Ishikawa (cell line): ENCODE measurements around the gene KRTAP9-4.
"Not testable (repeated sequence)": the region's sequence is repeated elsewhere in the genome, so short reads cannot be mapped to it uniquely, and the experiment has no call there.

Source experiments
- CEBPB ChIP-seq: IDR thresholded peaks from 2 replicates; pipeline ENCODE4 v1.6.1; 2012
- CREB1 ChIP-seq: IDR thresholded peaks from 2 replicates; pipeline ENCODE4 v1.6.1; 2012; ENCODE audit warnings: low read depth
- EGR1 ChIP-seq: IDR thresholded peaks from 2 replicates; pipeline ENCODE4 v1.6.1; 2012
- EP300 ChIP-seq: IDR thresholded peaks from 2 replicates; pipeline ENCODE4 v1.6.1; 2012; ENCODE audit warnings: borderline replicate concordance
- FOXM1 ChIP-seq: IDR thresholded peaks from 2 replicates; pipeline ENCODE4 v1.6.1; 2012; ENCODE audit warnings: low read depth, borderline replicate concordance
- MAX ChIP-seq: IDR thresholded peaks from 2 replicates; pipeline ENCODE4 v1.6.1; 2012
- NFIC ChIP-seq: IDR thresholded peaks from 2 replicates; pipeline ENCODE4 v1.6.1; 2012
- RAD21 ChIP-seq: IDR thresholded peaks from 2 replicates; pipeline ENCODE4 v1.6.1; 2012; ENCODE audit warnings: low read depth
- REST ChIP-seq: IDR thresholded peaks from 2 replicates; pipeline ENCODE4 v1.6.1; 2012; ENCODE audit warnings: low read depth, mild to moderate bottlenecking
- TAF1 ChIP-seq: IDR thresholded peaks from 2 replicates; pipeline ENCODE4 v1.6.1; 2012; ENCODE audit warnings: low read depth, mild to moderate bottlenecking
- TCF12 ChIP-seq: IDR thresholded peaks from 2 replicates; pipeline ENCODE4 v1.6.1; 2012; ENCODE audit warnings: low read depth
- TEAD4 ChIP-seq: IDR thresholded peaks from 2 replicates; pipeline ENCODE4 v1.6.1; 2012
- YY1 ChIP-seq: IDR thresholded peaks from 2 replicates; pipeline ENCODE4 v1.6.1; 2012; ENCODE audit warnings: low read depth
- ZBTB7A ChIP-seq: IDR thresholded peaks from 2 replicates; pipeline ENCODE4 v1.6.1; 2012; ENCODE audit warnings: low read depth
- TF ChIP-seq, protein P1 (sequence below): IDR thresholded peaks from 2 replicates; pipeline ENCODE4 v1.6.1; 2012

The KRTAP9-4 gene

DNA sequence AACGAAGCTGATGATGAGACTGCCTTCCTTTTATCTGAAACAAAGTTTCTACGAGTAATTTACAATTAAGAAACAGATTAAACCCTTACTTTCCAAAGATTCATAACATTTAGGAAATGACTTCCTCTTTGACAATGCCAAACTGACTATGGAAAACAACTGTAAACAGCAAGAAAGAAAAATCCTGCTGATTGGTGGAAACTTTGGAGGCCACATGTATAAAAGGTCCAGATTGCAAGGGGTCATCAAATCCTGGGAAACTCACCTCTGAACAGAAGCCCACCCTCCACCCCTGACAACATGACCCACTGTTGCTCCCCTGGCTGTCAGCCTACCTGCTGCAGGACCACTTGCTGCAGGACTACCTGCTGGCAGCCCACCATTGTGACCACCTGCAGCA lies 15.6 kb downstream of the KRTAP9-4 start, which contains the start of gene KRTAP9-6:
Gene KRTAP9-6, plus strand, starts transcription at position 301 of the 400 bp plus-strand sequence. Its CDS starts 0 bp downstream, at position 301.
- TF ChIP-seq EGR1 = no peak
- no peak for TF ChIP-seq MAX
- no peak for TF ChIP-seq RAD21
- TF ChIP-seq TCF12 = no peak
- TF ChIP-seq, protein P1, sequence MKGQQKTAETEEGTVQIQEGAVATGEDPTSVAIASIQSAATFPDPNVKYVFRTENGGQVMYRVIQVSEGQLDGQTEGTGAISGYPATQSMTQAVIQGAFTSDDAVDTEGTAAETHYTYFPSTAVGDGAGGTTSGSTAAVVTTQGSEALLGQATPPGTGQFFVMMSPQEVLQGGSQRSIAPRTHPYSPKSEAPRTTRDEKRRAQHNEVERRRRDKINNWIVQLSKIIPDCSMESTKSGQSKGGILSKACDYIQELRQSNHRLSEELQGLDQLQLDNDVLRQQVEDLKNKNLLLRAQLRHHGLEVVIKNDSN = no peak
- TF ChIP-seq EP300 = no peak

GRCh38 chr17:41267711-41268110 lies 18.2 kb downstream of the KRTAP9-4 start:
- TF ChIP-seq YY1 (no peak), REST (no peak), EP300 (no peak), NFIC (no peak), TCF12 (no peak), ZBTB7A (no peak), RAD21 (no peak), TAF1 (no peak), TEAD4 (no peak), CREB1 (no peak), FOXM1 (no peak), EGR1 (no peak), MAX (no peak), CEBPB (no peak)
- TF ChIP-seq, protein P1 = no peak

DNA sequence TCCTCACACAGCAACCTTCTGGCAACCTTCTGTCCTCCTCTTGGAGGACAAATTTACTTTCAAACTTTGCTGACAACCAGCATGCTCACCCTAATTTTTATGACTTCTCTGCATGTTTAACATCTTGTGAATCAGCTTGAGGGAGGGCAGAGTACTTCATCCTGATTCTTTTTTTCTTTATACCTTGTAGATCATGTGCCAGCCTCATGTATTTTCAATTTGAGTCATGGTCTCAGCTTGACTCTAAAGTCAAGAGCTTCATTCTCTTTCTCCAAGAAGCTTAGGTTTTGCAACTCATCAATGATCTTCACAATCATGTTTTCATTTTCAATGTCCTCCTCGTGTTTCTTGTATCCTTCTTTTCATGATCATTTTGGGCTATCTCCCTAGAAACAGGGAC lies 22.4 kb downstream of the KRTAP9-4 start:
- no peak for TF ChIP-seq REST
- no peak for TF ChIP-seq NFIC
- TF ChIP-seq CREB1 = no peak
- no peak for TF ChIP-seq MAX
- no peak for TF ChIP-seq YY1
- no peak for TF ChIP-seq EGR1
- no peak for TF ChIP-seq TAF1
- TF ChIP-seq TCF12 = no peak

DNA sequence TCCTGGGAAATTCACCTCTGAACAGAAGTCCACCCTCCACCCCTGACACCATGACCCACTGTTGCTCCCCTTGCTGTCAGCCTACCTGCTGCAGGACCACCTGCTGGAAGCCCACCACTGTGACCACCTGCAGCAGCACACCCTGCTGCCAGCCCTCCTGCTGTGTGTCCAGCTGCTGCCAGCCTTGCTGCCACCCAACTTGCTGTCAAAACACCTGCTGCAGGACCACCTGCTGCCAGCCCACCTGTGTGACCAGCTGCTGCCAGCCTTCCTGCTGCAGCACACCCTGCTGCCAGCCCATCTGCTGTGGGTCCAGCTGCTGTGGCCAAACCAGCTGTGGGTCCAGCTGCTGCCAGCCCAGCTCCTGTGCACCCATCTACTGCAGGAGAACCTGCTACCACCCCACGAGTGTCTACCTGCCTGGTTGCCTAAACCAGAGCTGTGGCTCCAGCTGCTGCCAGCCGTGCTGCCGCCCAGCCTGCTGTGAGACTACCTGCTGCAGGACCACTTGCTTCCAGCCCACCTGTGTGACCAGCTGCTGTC lies 26.2 kb downstream of the KRTAP9-4 start, which contains the start of gene KRTAP9-7:
Gene KRTAP9-7, plus strand, starts transcription at position 51 of the 543 bp plus-strand sequence. Its CDS starts 0 bp downstream, at position 51.
- TF ChIP-seq TAF1, EP300: not testable (repeated sequence)
- TF ChIP-seq, protein P1 = not testable (repeated sequence)

GRCh38 chr17:41278176-41278955 lies 28.9 kb downstream of the KRTAP9-4 start:
- TF ChIP-seq TCF12 = no peak
- TF ChIP-seq ZBTB7A = no peak
